Posterior cingulate gyrus (tissue), 11 donors: ENCODE data around the gene RER1.

Experiments
- DNase-seq, 10 donors: peaks; one replicate each; pipeline versions ENCODE4 v3.0.0 to v3.0.0-alpha.2; 2020 to 2021; ENCODE audit warnings: mixed read lengths in 3 of 10
- intact Hi-C: fragments of 100-400 bp; cut with DNase I; formaldehyde crosslinking; loops from one replicate; pipeline ENCODE4 v1.15.1; 2023

The RER1 gene

DNA sequence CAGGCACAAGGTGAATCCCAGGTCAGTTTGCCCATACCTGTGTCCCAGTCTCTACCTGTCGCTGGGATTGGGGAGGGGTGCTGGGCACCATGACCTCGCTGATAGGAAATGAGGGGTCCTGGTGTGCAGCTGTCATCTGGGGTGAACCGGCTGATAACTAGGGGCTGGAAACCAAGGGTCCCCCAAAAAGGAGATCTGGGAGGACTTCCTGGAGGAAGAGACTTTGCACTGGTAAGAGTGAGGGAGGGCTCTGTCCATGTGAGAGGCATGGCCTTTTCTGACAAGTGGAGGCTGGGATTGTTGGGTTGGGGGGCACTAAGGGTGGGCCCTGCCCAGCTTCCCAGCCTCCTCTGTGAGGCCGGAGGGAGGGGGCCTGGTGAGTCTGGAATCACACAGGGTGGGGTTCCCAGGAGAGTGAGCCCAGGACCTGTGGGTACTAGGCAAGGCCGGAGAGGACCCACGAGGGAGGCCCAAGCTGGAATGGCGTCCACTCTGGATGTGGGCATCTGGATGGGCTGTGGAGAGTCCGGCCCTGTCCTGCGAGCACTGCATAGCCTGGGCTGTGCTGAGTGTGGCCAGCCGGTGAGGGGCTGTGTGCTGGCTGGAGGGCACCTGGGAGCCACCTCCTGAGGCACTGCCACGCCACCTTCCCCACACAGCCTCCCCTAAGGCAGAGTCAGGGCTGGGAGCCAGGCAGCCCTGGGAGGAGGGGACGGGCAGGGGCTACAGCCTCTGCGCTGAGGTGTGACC, 25.6 kb downstream of the RER1 start:
- no peak for DNase-seq
- intact Hi-C loops = loop anchor here (10.0 kb wide), 1 partner anchor 1008 kb away; no protein-coding TSS in a partner anchor

DNA sequence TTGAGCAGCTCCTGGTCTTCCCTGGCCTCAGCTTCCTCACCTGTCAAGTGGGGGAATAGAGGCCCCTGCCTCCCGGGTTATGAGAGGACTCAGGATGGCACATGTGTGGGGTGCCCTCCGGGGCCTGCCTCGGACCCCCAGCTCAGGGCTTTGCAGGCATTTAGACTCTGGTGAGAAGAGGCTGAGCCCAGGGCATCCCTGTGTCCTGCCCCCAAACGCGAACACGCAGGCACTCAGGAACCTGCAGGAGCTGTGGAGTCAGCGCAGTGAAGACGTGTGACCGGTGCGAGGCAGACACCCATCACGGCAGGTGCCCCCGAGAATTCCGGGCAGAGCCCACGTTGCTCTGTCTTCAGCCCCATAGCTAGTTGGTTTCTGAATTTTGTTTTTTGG, 26.2 kb downstream of the RER1 start:
- no peak for DNase-seq
- intact Hi-C loops = loop anchor here (10.0 kb wide), 1 partner anchor 1007 kb away; no protein-coding TSS in a partner anchor

DNA sequence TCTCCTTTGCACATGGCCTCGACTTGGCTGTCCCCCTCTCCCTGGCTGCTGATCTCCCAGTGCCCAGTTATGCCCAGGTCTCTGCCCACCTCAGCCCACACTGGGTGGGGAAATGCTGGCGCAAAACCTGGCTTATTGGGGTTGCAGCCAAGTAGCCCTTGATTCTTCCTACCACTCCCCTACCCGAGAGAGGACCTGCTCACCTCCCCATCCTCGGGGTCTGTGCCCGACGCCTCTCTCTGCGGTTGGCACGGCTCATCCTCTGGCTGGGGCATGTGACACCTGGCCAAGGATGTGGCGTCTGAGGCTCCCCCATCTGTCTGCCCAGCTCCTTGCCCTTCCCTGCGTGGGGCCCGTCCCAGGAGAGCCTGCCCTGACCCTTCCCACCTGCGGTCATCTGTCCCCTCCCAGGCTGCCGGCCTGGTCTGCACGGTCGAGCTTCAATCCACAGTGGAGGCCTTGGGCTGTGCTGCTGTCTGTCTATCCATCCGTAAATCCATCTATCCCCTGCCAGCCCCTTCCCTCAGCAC, 27.2 kb downstream of the RER1 start:
- DNase-seq = no peak
- intact Hi-C loops = loop anchor here (10.0 kb wide), 1 partner anchor 1006 kb away; no protein-coding TSS in a partner anchor

DNA sequence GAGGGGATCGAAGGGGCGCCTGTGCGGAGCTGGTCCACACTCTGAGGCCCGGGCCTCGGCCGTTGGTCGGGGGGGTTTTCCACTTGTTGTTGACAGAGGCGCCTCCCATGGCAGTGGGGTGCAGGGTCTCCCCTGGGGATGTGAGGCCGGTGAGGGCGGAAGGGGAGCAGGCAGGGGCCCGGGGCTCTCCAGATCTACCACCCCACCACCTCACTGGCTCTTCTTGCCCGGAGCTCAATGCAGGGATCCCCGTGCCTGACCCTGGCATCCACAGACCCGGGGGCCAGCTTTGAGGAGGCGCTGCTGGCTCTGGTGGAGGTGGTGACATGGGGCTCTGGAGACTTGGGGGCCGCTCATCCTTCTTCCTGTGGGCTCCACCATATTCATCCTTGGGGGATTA, 27.8 kb downstream of the RER1 start:
- no peak for DNase-seq
- intact Hi-C loops = loop anchor here (10.0 kb wide), 1 partner anchor 1005 kb away; no protein-coding TSS in a partner anchor

DNA sequence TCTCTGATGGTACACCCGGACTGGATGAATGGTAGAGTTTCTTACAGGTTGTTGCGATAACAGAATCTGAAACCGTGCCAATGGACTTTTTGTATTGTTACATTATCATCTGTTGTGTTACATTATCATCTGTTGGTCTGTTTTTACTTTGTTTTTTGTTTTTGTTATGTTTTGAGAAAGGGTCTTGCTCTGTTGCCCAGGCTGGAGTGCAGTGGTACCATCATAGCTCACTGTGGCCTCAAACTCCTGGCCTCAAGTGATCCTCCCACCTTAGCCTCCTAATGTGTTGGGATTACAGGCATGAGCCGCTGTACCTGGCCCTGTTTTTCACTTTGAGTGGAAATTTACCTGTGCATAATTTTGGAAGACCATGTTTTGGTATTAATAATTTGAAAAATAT, 30.9 kb downstream of the RER1 start:
- DNase-seq = no peak
- intact Hi-C loops = no loop called here

DNA sequence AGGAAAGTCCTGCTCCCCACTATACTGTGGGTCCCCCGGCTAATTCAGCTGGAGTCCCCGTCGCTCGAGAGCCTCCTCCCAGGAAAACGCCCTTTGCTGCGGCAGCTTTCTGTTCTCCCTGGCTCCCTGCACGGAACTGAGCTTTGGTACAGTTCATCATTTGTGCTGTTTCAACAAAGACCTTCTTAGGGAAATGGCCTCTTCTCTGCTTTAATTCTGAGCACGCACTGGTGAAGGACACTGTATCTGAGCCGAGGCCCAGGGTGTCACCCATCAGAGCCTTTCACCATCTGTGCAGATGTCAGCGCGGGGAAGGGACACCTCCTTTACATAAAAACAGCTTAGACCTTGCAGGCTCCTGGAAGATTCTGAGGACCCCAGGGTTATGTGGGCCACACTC, 34.3 kb downstream of the RER1 start:
- intact Hi-C loops = no loop called here
- DNase-seq = peak in 1 of 10 donors; percentile 41

DNA sequence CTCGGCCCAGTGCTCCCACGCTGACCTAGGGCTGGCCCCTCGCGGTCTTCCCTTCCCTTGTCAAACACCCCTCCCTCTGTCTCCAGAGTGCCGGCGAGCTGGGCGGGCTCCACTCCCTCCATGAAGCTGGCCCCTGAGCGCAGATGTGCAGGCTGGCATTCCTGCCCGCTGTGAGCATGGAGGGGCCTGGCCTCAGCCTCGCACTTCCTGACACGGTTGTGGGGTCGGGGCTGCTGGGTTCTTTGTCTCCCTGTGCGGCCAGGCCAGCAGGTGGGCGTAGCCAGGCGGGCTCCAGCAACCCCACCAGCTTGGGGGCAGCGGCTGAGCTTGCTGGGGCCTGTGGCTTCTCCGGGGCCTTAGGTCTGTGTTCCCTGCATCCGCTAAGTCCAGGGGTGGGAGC, 34.9 kb downstream of the RER1 start:
- no peak for DNase-seq
- intact Hi-C loops = no loop called here

DNA sequence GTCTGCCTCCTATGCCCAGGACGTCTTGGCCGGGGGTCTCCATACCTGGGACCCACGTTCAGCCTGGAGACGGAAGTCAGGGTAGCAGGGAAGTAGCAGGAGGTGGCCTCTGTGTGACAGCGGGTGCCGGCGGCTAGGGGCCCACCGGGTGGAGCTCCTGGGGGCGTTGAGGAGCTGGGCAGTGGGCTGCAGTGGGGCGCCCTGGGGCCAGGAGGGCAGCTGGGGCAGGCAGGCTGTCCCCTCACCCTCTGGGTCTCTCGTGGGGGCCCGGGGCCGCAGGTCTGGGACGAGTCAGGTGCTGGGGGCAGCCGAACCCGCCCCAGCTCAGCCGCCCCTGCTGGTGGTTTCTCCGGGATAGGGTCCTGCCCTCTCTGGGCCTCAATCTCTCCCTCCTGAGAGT, 35.4 kb downstream of the RER1 start:
- intact Hi-C loops = no loop called here
- DNase-seq = no peak

DNA sequence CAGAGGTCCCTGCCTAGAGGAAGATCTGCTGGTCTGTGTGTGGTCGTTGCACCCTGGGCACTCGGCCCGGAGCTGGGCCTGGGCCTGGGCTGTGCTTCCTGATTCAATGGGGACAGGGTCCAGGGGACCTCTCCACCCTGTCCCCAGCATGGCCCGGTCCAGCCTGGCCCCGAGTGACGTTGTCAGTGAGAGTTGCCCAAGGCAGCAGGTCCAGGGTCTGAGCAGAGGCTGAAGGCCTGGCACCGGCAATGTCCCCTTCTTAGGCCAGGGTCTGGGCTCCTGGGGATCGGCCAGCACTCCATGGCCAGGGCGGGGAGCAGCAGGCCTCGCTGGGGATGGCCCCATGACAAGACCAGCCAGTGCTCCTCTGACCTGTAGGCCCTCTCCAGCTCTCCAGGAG, 36.3 kb downstream of the RER1 start:
- intact Hi-C loops = no loop called here
- DNase-seq = no peak

DNA sequence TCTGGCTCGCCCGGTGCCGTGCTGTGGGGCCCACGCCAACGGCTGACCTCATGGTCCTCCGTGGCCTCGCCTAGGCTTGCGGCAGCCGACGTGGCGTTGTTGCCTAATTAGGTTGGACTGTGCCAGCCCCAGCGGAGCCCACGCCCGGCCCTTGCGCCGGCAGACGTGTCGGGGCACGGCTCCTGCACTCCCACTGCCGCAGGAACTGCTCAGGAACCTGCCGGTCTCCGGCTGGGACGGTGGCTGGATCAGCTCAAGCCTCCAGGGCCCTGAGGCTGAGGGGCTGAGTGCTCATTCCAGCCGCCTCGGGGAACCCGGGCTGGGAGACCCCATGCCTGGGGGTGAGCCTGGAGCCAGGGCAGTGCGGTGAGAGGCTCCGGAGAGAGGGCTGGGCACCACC, 36.8 kb downstream of the RER1 start:
- intact Hi-C loops = no loop called here
- DNase-seq = no peak

DNA sequence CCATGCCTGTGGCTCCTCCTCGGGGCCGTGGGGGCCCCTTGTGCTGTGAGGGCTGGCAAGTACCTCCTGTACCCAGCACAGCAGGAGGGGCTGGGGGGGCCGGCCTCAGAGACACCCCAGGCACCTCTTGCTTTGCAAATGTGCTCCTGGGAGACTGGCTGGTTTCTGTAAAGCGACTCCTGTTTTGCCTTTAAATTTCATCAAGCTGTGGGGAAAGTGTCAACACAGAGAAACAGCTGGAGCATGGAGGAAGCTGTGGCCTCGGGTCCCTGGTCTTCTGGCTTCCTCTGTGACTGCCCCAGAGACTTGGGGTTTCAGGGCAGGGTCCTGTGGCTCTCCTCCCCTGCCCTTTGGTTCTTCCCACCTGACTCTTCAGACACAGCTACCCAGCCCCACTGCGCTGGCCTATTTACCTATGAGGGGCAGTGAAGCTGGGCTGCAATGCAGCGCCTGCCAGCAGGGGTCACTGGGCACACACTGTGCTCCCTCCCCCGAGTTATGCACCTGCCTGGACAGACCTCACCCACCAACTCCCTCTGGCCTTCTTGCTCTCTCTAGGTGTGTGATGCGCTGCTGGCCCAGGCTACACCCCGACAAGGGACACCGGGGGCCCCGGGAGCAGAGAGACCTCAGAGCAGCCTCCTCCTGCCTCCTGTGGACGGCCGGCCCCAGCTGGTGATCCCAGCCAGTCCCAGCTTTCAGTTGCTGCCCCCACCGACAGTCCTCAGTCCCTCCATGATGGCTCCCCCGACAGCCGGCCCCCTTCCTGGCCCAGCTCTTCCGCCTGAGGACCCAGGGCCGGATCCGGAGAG, 38.3 kb downstream of the RER1 start:
- intact Hi-C loops = no loop called here
- DNase-seq = no peak

DNA sequence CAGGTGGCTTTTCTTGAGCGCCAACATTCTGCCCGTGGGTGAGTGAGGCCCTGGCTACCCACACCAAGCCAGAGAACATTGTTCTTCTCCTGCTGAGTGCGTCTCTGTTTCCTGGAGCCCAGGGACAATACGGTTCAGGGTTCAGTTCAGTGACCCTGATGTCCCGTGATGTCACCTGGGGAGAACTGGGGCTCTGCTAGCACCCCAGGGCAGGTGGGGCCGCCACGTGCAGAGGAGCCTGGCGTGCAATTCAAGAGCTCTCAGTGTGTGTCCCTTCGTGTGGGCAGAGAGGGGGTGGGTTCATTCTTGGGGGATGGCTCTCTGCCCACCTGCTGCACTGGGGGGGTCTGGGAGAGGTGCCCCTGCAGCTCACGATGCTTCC, 38.9 kb downstream of the RER1 start:
- intact Hi-C loops = no loop called here
- no peak for DNase-seq

DNA sequence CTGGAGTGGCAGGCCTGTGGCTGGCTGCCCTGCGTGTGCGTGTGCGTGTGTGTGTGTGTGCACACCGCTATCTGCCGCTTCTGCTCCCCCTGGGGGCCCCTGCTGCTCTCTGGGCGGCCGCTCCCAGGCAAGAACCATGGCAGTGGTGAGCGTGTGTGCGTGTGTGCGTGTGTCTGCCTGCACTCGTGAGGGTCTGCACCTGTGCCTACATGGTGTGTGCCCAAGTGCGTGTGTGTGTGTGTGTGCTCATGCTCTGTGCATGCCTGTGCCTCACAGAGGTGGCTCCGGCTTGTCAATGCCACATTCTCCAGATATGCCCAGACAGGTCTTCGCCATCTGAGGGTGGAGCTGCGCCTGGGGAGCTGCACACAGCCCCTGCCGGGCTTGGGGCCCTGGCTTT, 39.5 kb downstream of the RER1 start:
- DNase-seq = no peak
- intact Hi-C loops = no loop called here

DNA sequence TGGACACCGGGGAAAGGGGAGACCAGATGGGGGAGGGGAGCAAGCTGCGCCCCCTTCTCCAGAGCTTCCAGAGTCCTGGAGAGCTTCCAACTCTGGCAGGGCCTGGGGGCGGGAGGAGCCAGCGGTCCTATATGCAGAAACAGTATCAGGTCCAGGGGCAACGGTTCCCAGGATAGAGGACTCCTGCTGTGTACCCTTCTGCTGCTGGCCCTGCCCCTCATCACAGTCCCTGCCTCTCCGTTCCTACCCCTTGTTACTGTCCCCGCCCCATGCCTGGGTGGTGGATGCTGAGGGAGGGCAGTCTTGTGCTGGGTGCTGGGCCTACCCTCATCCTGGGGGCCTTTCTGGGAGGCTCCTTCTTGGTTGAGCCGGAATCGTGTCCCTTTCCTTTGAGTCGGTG, 39.9 kb downstream of the RER1 start:
- intact Hi-C loops = no loop called here
- DNase-seq = no peak

DNA sequence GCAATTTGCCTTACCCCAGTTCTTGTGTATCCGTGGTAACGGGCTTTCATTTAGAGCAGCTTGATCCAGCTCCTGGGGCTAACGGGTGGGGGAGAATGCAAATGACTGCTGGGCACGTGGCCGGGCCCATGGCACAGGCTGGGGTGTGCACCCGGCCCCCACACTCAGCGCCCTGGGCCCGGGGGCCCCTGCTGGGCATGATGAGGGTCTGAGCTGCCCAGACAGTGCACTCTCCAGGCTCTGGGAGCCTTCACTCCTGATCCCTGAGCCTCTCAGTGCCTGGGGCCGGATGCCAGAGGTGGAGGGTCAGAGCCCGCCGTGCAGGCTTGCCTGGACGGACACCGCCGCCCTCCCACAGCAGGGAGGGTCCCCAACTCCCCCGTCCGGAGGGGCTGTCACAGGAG, 40.8 kb downstream of the RER1 start:
- no peak for DNase-seq

DNA sequence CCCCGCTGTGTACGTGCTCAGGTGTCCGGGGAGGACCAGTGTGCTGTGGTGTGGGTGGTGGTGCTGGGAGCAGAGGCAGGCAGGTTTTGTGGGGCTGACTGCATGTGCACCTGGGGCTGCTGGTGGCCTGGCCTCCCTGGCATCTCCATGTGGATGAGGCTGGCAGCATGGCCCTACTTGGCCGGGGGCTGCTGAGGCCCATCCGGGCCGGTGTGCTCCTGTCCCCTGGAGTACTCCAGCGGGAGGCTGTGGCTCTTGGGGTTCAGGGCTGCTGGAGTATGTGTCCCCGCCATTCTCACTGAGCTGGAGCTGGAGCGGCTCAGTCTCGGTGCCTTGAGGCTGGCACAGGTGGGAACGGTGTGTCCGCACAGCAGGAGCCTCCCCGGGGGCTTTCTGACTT, 41.6 kb downstream of the RER1 start:
- no peak for DNase-seq
- intact Hi-C loops = no loop called here

More for the DNA sequence above, 40.8 kb downstream of the RER1 start:
- intact Hi-C loops = no loop called here

DNA sequence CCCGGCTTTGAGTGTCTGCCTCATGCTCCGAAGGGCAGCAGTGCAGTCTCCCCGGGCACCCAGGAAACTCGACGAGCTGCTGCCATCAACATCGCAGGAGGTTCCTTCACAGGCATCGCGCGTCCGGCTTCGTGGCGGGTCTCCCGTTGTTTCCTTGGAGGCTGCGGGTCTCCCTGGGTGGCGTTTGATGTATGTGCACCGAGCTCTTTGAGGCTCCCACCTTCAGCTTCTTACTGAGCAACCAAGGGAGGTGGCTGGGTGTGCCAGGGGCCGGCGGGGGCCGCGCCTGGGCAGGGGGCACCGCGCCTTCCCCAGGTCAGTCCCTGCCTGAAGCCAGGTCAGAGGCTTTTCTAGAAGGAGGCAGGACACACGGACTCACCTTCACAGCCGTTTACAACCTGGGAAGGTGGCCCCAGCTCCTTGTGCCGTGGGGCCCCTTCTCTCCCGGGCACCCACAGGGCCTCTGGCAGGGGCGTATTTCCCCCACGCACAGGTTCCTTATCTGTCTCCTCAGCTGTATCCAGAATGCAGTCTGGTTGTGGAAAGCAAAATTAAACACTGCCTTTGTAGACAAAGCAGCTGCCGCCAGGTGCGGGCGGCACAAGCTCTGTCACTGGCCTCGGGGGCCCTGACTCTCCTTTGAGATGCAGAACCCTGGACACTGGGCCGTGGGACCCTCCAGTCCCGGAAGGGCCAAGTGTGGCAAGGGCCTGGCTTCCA, 42.5 kb downstream of the RER1 start:
- intact Hi-C loops = no loop called here

DNA sequence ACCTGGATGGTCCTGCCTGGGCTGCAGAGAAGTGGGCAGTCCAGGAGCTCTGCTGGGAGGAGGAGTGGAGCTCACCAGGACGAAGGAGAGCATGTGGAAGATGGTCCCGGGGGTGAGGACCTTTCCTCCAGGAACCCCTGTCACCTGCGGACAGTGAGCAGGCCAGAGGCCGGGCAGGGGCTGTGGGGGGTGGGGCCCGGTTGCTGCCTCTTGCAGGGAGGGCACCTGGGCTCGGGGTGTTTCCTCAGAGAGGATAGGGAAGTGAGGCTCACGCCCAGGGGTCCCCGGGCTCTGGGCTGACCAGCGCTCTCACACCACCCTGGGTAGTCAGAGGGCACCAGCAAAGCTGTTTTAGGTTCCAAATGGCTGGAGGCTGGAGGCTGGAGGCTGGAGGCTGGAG, 43.5 kb downstream of the RER1 start:
- no peak for DNase-seq
- intact Hi-C loops = no loop called here

More for the DNA sequence above, 42.5 kb downstream of the RER1 start:
- no peak for DNase-seq

DNA sequence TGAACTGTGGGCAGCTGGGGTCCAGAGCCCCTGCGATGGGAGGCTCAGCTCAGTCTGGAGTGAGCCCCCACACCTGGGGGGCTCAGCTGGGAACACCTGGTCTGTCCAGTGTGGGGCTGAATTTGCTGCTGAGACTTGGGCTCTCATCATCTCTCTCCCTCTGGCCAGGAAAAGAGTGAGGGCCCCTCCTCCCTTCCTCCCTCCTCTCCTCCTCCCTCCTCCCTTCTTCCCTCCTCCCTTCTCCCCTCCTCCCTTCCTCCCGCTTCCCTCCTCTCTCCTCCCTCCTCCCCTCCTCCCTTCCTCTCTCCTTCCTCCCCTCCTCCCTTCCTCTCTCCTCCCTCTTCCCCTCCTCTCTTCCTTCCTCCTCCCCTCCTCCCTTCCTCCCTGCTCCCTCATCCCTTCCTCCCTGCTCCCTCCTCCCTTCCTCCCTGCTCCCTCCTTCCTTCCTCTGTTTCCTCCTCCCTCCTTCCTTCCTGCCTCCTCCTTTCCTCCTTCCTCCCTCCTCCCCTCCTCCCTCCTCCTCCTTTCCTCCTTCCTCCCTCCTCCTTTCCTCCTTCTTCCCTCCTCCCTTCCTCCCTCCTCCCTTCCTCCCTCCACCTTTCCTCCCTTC, 44.2 kb downstream of the RER1 start:
- DNase-seq = no peak
- intact Hi-C loops = no loop called here

DNA sequence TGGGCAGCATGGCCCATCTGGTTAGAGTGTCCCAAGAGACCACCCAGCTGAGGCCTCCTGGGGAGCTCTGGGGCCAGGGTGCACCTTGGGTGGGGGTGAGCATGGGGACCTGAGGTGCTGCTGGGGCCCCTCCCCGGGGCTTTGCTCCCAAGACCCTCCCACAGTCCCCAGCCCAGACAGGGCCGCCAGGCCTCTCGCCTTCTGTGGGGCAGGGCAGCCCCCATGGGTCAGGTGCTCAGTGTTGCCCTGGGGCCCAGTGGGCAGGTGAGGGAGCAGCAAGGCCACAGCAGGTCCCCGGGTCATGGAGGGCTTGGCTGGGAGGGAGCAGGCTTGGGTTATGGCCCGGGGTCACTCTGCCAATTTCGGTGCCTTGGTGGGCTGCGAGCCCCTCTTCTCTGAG, 45.2 kb downstream of the RER1 start:
- intact Hi-C loops = no loop called here
- no peak for DNase-seq

DNA sequence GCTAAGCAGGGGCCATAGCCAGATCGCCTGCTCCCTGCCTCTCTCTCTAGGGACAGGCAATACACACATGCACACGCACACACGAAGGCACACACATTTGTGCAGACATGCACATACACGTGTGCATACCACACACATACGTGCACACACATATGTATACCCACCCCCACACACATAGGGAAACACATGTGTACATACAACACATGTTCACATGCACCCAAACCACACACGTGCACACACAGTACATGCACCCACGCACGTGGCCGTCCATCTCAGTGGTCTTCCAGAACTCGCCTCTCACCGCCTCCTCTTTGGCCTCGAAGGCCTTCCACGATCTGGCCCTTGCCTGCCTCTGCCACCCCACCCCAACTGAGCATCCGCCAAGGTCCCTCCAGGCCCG, 46.0 kb downstream of the RER1 start:
- no peak for DNase-seq
- intact Hi-C loops = no loop called here
